GM12891 (cell line): ENCODE measurements around the gene FKBP9.

Experiments used
- POLR2A ChIP-seq: IDR thresholded peaks from 2 replicates; pipeline ENCODE4 v1.6.1; 2011; ENCODE audit warnings: low read depth, low read length, control low read depth
- TAF1 ChIP-seq: IDR thresholded peaks from 2 replicates; pipeline ENCODE4 v1.6.1; 2011; ENCODE audit warnings: low read depth, low read length, control low read depth

DNA sequence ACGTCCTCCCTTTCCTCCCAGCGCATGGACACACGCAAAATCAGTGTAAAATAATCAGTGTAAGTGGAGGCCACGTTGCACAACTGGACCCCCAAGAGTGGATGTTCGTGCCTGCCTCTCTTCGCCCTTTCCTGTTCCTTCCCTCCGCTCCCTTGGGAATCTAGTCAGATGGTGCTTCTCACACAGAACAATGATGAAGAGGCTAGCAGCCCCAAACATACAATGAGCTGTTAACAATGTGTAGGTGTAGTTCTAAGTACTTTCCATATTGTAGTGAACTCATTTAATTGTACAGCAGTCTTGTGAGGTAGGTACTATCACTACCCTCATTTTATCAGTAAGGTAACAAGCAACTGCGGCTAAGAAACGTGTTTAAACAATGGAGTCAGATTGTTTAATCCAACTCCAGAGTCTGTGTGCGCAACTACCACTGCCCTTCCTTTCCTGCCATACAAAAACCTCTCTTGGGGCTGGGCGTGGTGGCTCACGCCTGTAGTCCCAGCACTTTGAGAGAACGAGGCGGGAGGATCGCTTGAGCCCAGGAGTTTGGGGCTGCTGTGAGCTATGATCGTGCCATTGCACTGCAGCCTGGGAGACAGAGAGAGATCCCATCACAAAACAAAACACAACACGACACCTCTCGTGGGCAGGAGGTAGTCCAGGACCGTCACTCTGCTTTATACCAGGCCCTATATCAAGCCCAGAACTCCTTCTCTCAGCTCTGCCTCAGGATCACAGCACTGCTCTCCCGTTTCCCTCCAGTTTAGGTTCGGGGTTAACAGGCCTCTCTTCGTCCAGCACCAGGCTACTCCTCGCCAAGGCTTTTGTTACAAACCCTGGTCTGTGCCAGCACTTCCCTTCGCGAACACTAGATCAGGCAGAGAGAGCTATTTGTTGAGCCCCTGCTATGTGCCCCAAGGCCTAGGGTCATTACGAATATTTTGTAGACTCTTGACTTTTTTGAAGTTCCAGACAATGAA, 1.1 kb downstream of the FKBP9 start:
- TF ChIP-seq TAF1 (no peak), POLR2A (no peak)
